Esophagus squamous epithelium (tissue), 4 donors: ENCODE results near the gene PARP15.

Experiments used
- POLR2A ChIP-seq, 4 donors: fragments of 450-650 bp; IDR thresholded peaks; one replicate each; pipeline ENCODE4 v1.6.1; 2017; ENCODE audit warnings: antibody characterized with exemption in 4 of 4, mild to moderate bottlenecking in 4 of 4, moderate library complexity in 3 of 4
- TF ChIP-seq, protein P1 (sequence below), 6 experiments: fragments of 450-650 bp in 4 of 6; fragments of 200-600 bp in 2 of 6; sonication (generic) in 2 of 6; IDR thresholded peaks; one replicate each; pipeline ENCODE4 v1.5.1; 2016 to 2019; ENCODE audit warnings: antibody characterized with exemption in 6 of 6, mild to moderate bottlenecking in 4 of 6, moderate library complexity in 4 of 6

DNA sequence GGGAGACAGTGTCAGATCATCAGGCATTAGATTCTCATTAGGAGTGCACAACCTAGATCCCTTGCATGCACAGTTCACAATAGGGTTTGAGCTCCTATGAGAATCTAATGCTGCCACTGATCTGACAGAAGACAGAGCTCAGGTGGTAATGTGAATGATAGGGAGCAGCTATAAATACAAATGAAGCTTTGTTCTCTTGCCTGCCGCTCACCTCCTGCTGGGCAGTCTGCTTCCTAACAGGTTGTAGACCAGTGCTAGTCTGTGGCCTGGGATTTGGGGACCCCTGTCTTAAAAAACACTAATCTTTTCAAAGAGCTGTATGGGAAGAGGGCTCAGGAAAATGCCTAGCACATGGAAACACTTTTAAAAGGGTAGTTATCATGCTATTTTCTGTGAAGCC is 52.3 kb downstream of the PARP15 start:
- TF ChIP-seq POLR2A (IDR thresholded peaks at IDR 0.05) = no peak
- TF ChIP-seq, protein P1, sequence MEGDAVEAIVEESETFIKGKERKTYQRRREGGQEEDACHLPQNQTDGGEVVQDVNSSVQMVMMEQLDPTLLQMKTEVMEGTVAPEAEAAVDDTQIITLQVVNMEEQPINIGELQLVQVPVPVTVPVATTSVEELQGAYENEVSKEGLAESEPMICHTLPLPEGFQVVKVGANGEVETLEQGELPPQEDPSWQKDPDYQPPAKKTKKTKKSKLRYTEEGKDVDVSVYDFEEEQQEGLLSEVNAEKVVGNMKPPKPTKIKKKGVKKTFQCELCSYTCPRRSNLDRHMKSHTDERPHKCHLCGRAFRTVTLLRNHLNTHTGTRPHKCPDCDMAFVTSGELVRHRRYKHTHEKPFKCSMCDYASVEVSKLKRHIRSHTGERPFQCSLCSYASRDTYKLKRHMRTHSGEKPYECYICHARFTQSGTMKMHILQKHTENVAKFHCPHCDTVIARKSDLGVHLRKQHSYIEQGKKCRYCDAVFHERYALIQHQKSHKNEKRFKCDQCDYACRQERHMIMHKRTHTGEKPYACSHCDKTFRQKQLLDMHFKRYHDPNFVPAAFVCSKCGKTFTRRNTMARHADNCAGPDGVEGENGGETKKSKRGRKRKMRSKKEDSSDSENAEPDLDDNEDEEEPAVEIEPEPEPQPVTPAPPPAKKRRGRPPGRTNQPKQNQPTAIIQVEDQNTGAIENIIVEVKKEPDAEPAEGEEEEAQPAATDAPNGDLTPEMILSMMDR (IDR thresholded peaks at IDR 0.05) = no peak
